H9 (cell line): ENCODE data around the gene FOLR3. TPM values are rescaled to one million over a fixed set of nuclear protein-coding genes. Genes with fewer than 3 reads are reported as not detected.
"Not testable (repeated sequence)": the region's sequence is repeated elsewhere in the genome, so short reads cannot be mapped to it uniquely, and the experiment has no call there.

Experiments
- DNase-seq: peaks from one replicate; pipeline ENCODE4 v3.0.0-alpha.2; 2017
- H2AFZ ChIP-seq: one replicate; pipeline ENCODE4 v1.6.1; 2013; ENCODE audit warnings: mild to moderate bottlenecking, low read length, control low read depth, moderate library complexity
- H2AK5ac ChIP-seq: 2 replicates; pipeline ENCODE4 v1.6.1; 2013; ENCODE audit warnings: low read length, control low read depth, mixed read lengths; ENCODE audit not compliant: insufficient read length
- H2BK120ac ChIP-seq: one replicate; pipeline ENCODE4 v1.6.1; 2013; ENCODE audit warnings: low read depth, mild to moderate bottlenecking, low read length, control low read depth, inconsistent platforms; ENCODE audit not compliant: poor library complexity, severe bottlenecking
- H2BK12ac ChIP-seq: 2 replicates; pipeline ENCODE4 v1.6.1; 2013; ENCODE audit warnings: low read length, control low read depth, mixed read lengths, low read depth; ENCODE audit not compliant: insufficient read length
- H2BK15ac ChIP-seq: 2 replicates; pipeline ENCODE4 v1.6.1; 2013; ENCODE audit warnings: low read depth, low read length, control low read depth
- H2BK20ac ChIP-seq: one replicate; pipeline ENCODE4 v1.6.1; 2013; ENCODE audit warnings: low read depth, mild to moderate bottlenecking, low read length, control low read depth, inconsistent platforms; ENCODE audit not compliant: poor library complexity, severe bottlenecking
- H2BK5ac ChIP-seq: 2 replicates; pipeline ENCODE4 v1.6.1; 2013; ENCODE audit warnings: low read length, control low read depth, mixed read lengths; ENCODE audit not compliant: insufficient read length
- H3K14ac ChIP-seq: 2 replicates; pipeline ENCODE4 v1.6.1; 2013; ENCODE audit warnings: low read length, control low read depth; ENCODE audit not compliant: insufficient read depth
- H3K18ac ChIP-seq: 2 replicates; pipeline ENCODE4 v1.6.1; 2013; ENCODE audit warnings: low read depth, mild to moderate bottlenecking, mixed read lengths, low read length, control low read depth; ENCODE audit not compliant: insufficient read length
- H3K23ac ChIP-seq: 2 replicates; pipeline ENCODE4 v1.6.1; 2013; ENCODE audit warnings: low read length, control low read depth, mixed read lengths, low read depth; ENCODE audit not compliant: insufficient read length
- H3K23me2 ChIP-seq: 2 replicates; pipeline ENCODE4 v1.6.1; 2013; ENCODE audit warnings: low read depth, mild to moderate bottlenecking, mixed read lengths, low read length, control low read depth; ENCODE audit not compliant: insufficient read length, poor library complexity, severe bottlenecking
- H3K27ac ChIP-seq: 2 replicates; pipeline ENCODE4 v1.5.1; 2013; ENCODE audit warnings: low read length, control low read depth, mixed read lengths, low read depth; ENCODE audit not compliant: insufficient read length
- H3K27me3 ChIP-seq: 2 replicates; pipeline ENCODE4 v1.6.1; 2013; ENCODE audit warnings: low read length, control low read depth, inconsistent platforms; ENCODE audit not compliant: insufficient read depth
- H3K4ac ChIP-seq: 2 replicates; pipeline ENCODE4 v1.6.1; 2013; ENCODE audit warnings: low read depth, mild to moderate bottlenecking, control low read depth, inconsistent platforms, low read length, moderate library complexity
- H3K4me1 ChIP-seq: 2 replicates; pipeline ENCODE4 v1.6.1; 2013; ENCODE audit warnings: low read length, control low read depth, inconsistent platforms; ENCODE audit not compliant: insufficient read depth
- H3K4me2 ChIP-seq: 2 replicates; pipeline ENCODE4 v1.6.1; 2013; ENCODE audit warnings: low read length, control low read depth, mixed read lengths; ENCODE audit not compliant: insufficient read length, insufficient read depth
- H3K56ac ChIP-seq: 2 replicates; pipeline ENCODE4 v1.6.1; 2013; ENCODE audit warnings: low read depth, mild to moderate bottlenecking, mixed read lengths, low read length, control low read depth; ENCODE audit not compliant: insufficient read length
- H3K79me1 ChIP-seq: 2 replicates; pipeline ENCODE4 v1.6.1; 2013; ENCODE audit warnings: low read depth, mild to moderate bottlenecking, moderate library complexity, low read length, control low read depth, inconsistent platforms; ENCODE audit not compliant: insufficient read depth, poor library complexity, severe bottlenecking
- H3K79me2 ChIP-seq: 2 replicates; pipeline ENCODE4 v1.6.1; 2013; ENCODE audit warnings: low read length, control low read depth, inconsistent platforms; ENCODE audit not compliant: insufficient read depth
- H3K9ac ChIP-seq: 2 replicates; pipeline ENCODE4 v1.6.1; 2013; ENCODE audit warnings: low read length, control low read depth, mixed read lengths; ENCODE audit not compliant: insufficient read length; ENCODE audit errors: extremely low read depth
- H3K9me3 ChIP-seq: one replicate; pipeline ENCODE4 v1.6.1; 2013; ENCODE audit warnings: low read depth, low read length, inconsistent platforms; ENCODE audit not compliant: control insufficient read depth
- H3T11ph ChIP-seq: one replicate; pipeline ENCODE4 v1.6.1; 2013; ENCODE audit warnings: mild to moderate bottlenecking, low read length, control low read depth, inconsistent platforms
- H4K20me1 ChIP-seq: one replicate; pipeline ENCODE4 v1.6.1; 2013; ENCODE audit not compliant: control insufficient read depth, insufficient read length, insufficient read depth
- H4K5ac ChIP-seq: 2 replicates; pipeline ENCODE4 v1.6.1; 2013; ENCODE audit warnings: low read depth, mild to moderate bottlenecking, mixed read lengths, low read length, control low read depth; ENCODE audit not compliant: insufficient read length
- H4K8ac ChIP-seq: replicated peaks from 2 replicates; pipeline ENCODE4 v1.6.1; 2013; ENCODE audit warnings: low read length, control low read depth, mixed read lengths, low read depth; ENCODE audit not compliant: insufficient read length
- H4K91ac ChIP-seq: 2 replicates; pipeline ENCODE4 v1.6.1; 2013; ENCODE audit warnings: low read depth, mild to moderate bottlenecking, moderate library complexity, mixed read lengths, low read length, control low read depth; ENCODE audit not compliant: insufficient read length
- H3K27ac Mint-ChIP-seq, 3 experiments: 2 replicates in 2 of 3; 3 replicates in 1 of 3; pipeline ENCODE4 v1.8.0; 2020 to 2021; ENCODE audit warnings: mixed read lengths in 3 of 3, mild to moderate bottlenecking in 1 of 3, moderate library complexity in 1 of 3
- H3K27me3 Mint-ChIP-seq: 2 replicates; pipeline ENCODE4 v1.8.0; 2021; ENCODE audit warnings: low read depth, mild to moderate bottlenecking, moderate library complexity, mixed read lengths
- H3K36me3 Mint-ChIP-seq, 3 experiments: 2 replicates in 2 of 3; 3 replicates in 1 of 3; pipeline ENCODE4 v1.8.0; 2020 to 2021; ENCODE audit warnings: low read depth in 3 of 3, mixed read lengths in 3 of 3; ENCODE audit not compliant: insufficient read depth in 1 of 3
- H3K4me1 Mint-ChIP-seq, 2 experiments: 2 replicates each; pipeline ENCODE4 v1.8.0; 2020; ENCODE audit warnings: mixed read lengths in 2 of 2
- H3K4me3 Mint-ChIP-seq, 2 experiments: 2 replicates in 1 of 2; 3 replicates in 1 of 2; pipeline ENCODE4 v1.8.0; 2020 to 2021; ENCODE audit warnings: mild to moderate bottlenecking in 2 of 2, mixed read lengths in 2 of 2, moderate library complexity in 1 of 2
- H3K9me3 Mint-ChIP-seq, 2 experiments: 2 replicates in 1 of 2; 3 replicates in 1 of 2; pipeline ENCODE4 v1.8.0; 2020; ENCODE audit warnings: mild to moderate bottlenecking in 2 of 2, mixed read lengths in 2 of 2, moderate library complexity in 1 of 2
- WGBS: extraction: QIAGEN DNeasy Blood & Tissue Kit; methylation state at CpG from one replicate; pipeline ENCODE4 v1.1.7; 2013; ENCODE audit warnings: missing lambda C conversion rate, low lambda C conversion rate, mixed read lengths; ENCODE audit not compliant: insufficient read length; ENCODE audit errors: extremely low coverage; 5-methylcytosine and 5-hydroxymethylcytosine counted together
- total RNA-seq: library from RNA; stranded (reverse); gene quantifications from 2 replicates; pipeline ENCODE4 v1.2.1, GENCODE V29; 2021
- TF ChIP-seq, protein P1 (sequence below): fragments of 200-600 bp; sonication (generic); conservative IDR thresholded peaks from 3 replicates; pipeline ENCODE4 v1.8.0; 2021; ENCODE audit warnings: antibody characterized with exemption, mild to moderate bottlenecking

FOLR3 gene
- total RNA-seq, 1 experiment from 2014 or later: not detected

DNA sequence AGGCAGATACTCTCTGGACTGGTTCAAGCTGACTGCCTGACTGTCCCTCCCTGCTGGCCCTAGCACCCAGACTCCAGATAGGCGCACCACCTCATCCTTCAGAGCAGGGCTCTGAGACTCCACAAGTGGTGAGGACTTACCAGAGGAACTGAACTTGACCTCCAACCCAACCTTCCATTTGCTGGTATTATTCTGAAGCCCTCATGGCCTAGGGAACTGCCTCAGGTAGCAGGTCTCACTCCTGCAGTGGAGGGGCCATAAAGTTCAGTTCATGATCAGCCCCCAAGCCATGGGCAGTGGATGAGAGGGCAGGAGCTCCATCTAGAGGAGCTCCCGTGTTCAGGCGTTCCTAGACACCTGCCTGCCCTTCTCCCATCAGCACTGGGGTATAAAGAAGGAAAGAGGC, 46.0 kb downstream of the FOLR3 start:
- not testable (repeated sequence) for H3K14ac ChIP-seq, H4K91ac ChIP-seq, H3K56ac ChIP-seq, H3T11ph ChIP-seq, H3K9me3 ChIP-seq, H3K4ac ChIP-seq, H3K9me3 Mint-ChIP-seq, H4K20me1 ChIP-seq, H3K9ac ChIP-seq, H3K36me3 Mint-ChIP-seq, H3K4me3 Mint-ChIP-seq, H3K79me2 ChIP-seq, H3K79me1 ChIP-seq, H4K5ac ChIP-seq, H2AFZ ChIP-seq, H3K4me1 ChIP-seq, H4K8ac ChIP-seq, H3K27ac Mint-ChIP-seq, H3K27ac ChIP-seq, H2BK5ac ChIP-seq, H3K27me3 ChIP-seq, H2BK12ac ChIP-seq, H2BK15ac ChIP-seq, H3K18ac ChIP-seq, H3K23ac ChIP-seq, H2AK5ac ChIP-seq, H3K4me2 ChIP-seq, H2BK20ac ChIP-seq, H2BK120ac ChIP-seq, H3K23me2 ChIP-seq
- DNase-seq: peak; percentile 38
- peaks cover 9 to 11% of the 10 kb centered on the region in 2 experiments for H3K4me1 Mint-ChIP-seq
- TF ChIP-seq, protein P1, sequence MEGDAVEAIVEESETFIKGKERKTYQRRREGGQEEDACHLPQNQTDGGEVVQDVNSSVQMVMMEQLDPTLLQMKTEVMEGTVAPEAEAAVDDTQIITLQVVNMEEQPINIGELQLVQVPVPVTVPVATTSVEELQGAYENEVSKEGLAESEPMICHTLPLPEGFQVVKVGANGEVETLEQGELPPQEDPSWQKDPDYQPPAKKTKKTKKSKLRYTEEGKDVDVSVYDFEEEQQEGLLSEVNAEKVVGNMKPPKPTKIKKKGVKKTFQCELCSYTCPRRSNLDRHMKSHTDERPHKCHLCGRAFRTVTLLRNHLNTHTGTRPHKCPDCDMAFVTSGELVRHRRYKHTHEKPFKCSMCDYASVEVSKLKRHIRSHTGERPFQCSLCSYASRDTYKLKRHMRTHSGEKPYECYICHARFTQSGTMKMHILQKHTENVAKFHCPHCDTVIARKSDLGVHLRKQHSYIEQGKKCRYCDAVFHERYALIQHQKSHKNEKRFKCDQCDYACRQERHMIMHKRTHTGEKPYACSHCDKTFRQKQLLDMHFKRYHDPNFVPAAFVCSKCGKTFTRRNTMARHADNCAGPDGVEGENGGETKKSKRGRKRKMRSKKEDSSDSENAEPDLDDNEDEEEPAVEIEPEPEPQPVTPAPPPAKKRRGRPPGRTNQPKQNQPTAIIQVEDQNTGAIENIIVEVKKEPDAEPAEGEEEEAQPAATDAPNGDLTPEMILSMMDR: peak; percentile 66
- peaks cover 14% of the 10 kb centered on the region for H3K27me3 Mint-ChIP-seq
- WGBS: no CpG with 5 or more reads among the region's 3 CpGs
